Neuronal stem cell (in vitro differentiated cells): Measurements from ENCODE around the gene ACHE. TPM values are rescaled to one million over a fixed set of nuclear protein-coding genes. Genes with fewer than 3 reads are reported as not detected.

Experiments
- DNase-seq: peaks from one replicate; pipeline ENCODE4 v3.0.0-alpha.2; 2013; ENCODE audit warnings: low spot score
- H2AFZ ChIP-seq: one replicate; pipeline ENCODE4 v1.6.1; 2013; ENCODE audit warnings: mild to moderate bottlenecking, low read length, inconsistent platforms
- H2AK5ac ChIP-seq: 2 replicates; pipeline ENCODE4 v1.6.1; 2013; ENCODE audit warnings: low read depth, mild to moderate bottlenecking, inconsistent platforms, low read length, moderate library complexity, mixed read lengths
- H2BK120ac ChIP-seq: 2 replicates; pipeline ENCODE4 v1.6.1; 2013; ENCODE audit warnings: low read depth, mild to moderate bottlenecking, inconsistent platforms, low read length, moderate library complexity, mixed read lengths
- H2BK12ac ChIP-seq: one replicate; pipeline ENCODE4 v1.6.1; 2013; ENCODE audit warnings: low read length, inconsistent platforms
- H2BK15ac ChIP-seq: 2 replicates; pipeline ENCODE4 v1.6.1; 2013; ENCODE audit warnings: mild to moderate bottlenecking, low read length, inconsistent platforms, mixed read lengths
- H2BK5ac ChIP-seq: one replicate; pipeline ENCODE4 v1.6.1; 2013; ENCODE audit warnings: inconsistent platforms, mild to moderate bottlenecking, low read length, moderate library complexity
- H3K14ac ChIP-seq: one replicate; pipeline ENCODE4 v1.6.1; 2013; ENCODE audit warnings: low read length, inconsistent platforms
- H3K18ac ChIP-seq: 2 replicates; pipeline ENCODE4 v1.6.1; 2013; ENCODE audit warnings: low read length, inconsistent platforms
- H3K23ac ChIP-seq: 2 replicates; pipeline ENCODE4 v1.6.1; 2013; ENCODE audit warnings: low read depth, mild to moderate bottlenecking, mixed read lengths, low read length, inconsistent platforms; ENCODE audit not compliant: poor library complexity
- H3K27ac ChIP-seq: replicated peaks from 3 replicates; pipeline ENCODE4 v1.5.1; 2013; ENCODE audit warnings: low read length, inconsistent platforms
- H3K27me3 ChIP-seq, 3 experiments: 2 replicates each; pipeline ENCODE4 v1.6.1; 2013; ENCODE audit warnings: low read length in 3 of 3, mild to moderate bottlenecking in 2 of 3, inconsistent platforms in 1 of 3, low read depth in 1 of 3, mixed read lengths in 1 of 3, moderate library complexity in 1 of 3; ENCODE audit not compliant: control insufficient read depth in 3 of 3, insufficient read depth in 3 of 3
- H3K36me3 ChIP-seq, 2 donors: replicated peaks in 1 of 2; 2 replicates each; pipeline ENCODE4 v1.6.1; 2013; ENCODE audit warnings: low read length in 2 of 2; ENCODE audit not compliant: control insufficient read depth in 2 of 2, insufficient read depth in 2 of 2
- H3K4ac ChIP-seq: 2 replicates; pipeline ENCODE4 v1.6.1; 2013; ENCODE audit warnings: inconsistent platforms, mild to moderate bottlenecking, low read length, moderate library complexity
- H3K4me1 ChIP-seq, 2 donors: 1 replicate in 1 of 2; 2 replicates in 1 of 2; pipeline ENCODE4 v1.6.1; 2013; ENCODE audit warnings: low read length in 2 of 2, low read depth in 1 of 2; ENCODE audit not compliant: control insufficient read depth in 2 of 2, insufficient read depth in 1 of 2
- H3K4me2 ChIP-seq: one replicate; pipeline ENCODE4 v1.6.1; 2013; ENCODE audit warnings: mild to moderate bottlenecking, low read length, inconsistent platforms; ENCODE audit not compliant: insufficient read depth, poor library complexity, severe bottlenecking
- H3K4me3 ChIP-seq, 2 donors: 2 replicates each; pipeline ENCODE4 v1.5.1; 2013; ENCODE audit warnings: low read length in 2 of 2, mild to moderate bottlenecking in 2 of 2, inconsistent platforms in 1 of 2, moderate library complexity in 1 of 2
- H3K79me1 ChIP-seq: one replicate; pipeline ENCODE4 v1.6.1; 2013; ENCODE audit warnings: low read depth, mild to moderate bottlenecking, inconsistent platforms, low read length, moderate library complexity
- H3K9ac ChIP-seq: one replicate; pipeline ENCODE4 v1.6.1; 2013; ENCODE audit warnings: mild to moderate bottlenecking, low read depth, low read length, inconsistent platforms; ENCODE audit not compliant: poor library complexity
- H3K9me3 ChIP-seq, 2 donors: replicated peaks in 1 of 2; 2 replicates each; pipeline versions ENCODE3 to v1.6.1; 2013; ENCODE audit warnings: low read length in 2 of 2, mild to moderate bottlenecking in 2 of 2, inconsistent platforms in 1 of 2, low read depth in 1 of 2, mixed read lengths in 1 of 2, moderate library complexity in 1 of 2; ENCODE audit not compliant: control insufficient read depth in 2 of 2, insufficient read depth in 1 of 2
- H4K8ac ChIP-seq: one replicate; pipeline ENCODE4 v1.6.1; 2013; ENCODE audit warnings: low read depth, mild to moderate bottlenecking, inconsistent platforms, low read length, moderate library complexity
- H4K91ac ChIP-seq: one replicate; pipeline ENCODE4 v1.6.1; 2013; ENCODE audit warnings: low read length, low read depth, mild to moderate bottlenecking, inconsistent platforms; ENCODE audit not compliant: poor library complexity
- WGBS, 2 donors: extraction: QIAGEN DNeasy Blood & Tissue Kit; methylation state at CpG; one replicate each; pipeline ENCODE4 v1.1.7; 2013; ENCODE audit warnings: missing lambda C conversion rate in 2 of 2, mixed read lengths in 1 of 2; ENCODE audit not compliant: insufficient read length in 2 of 2, insufficient replicate concordance in 1 of 2; ENCODE audit errors: extremely low coverage in 2 of 2; 5-methylcytosine and 5-hydroxymethylcytosine counted together
- polyA plus RNA-seq, 2 experiments: library from polyadenylated mRNA; stranded (reverse); fragments of 200-250 nt; gene quantifications; one replicate each; pipeline ENCODE4 v1.2.3, GENCODE V29; 2013

The ACHE gene
- polyA plus RNA-seq (2013, experiment 1 of 2): 2.0 TPM
- 2.0 TPM for polyA plus RNA-seq (2013, experiment 2 of 2)

- H2BK15ac ChIP-seq: peak within 1 kb of the TSS; percentile 100
- H3K9ac ChIP-seq: peak within 1 kb of the TSS; percentile 60
- H3K27me3 ChIP-seq: peaks cover 15 to 26% (median 21%) of the 10 kb centered on the region in 3 experiments
- H2BK5ac ChIP-seq: peak within 1 kb of the TSS; percentile 75
- no peak within 1 kb of the TSS for H2BK12ac ChIP-seq
- peak within 1 kb of the TSS; percentile 90 for H3K18ac ChIP-seq
- no peaks in the 10 kb centered on the region for H3K79me1 ChIP-seq
- no CpG with 5 or more reads among the region's 32 CpGs for WGBS, 2 donors
- no peak for DNase-seq
- H3K4ac ChIP-seq: no peak within 1 kb of the TSS
- peak within 1 kb of the TSS; percentile 81 for H2AK5ac ChIP-seq
- H3K27ac ChIP-seq: no peak within 1 kb of the TSS
- H3K36me3 ChIP-seq: no peaks in the 10 kb centered on the region
- no peak within 1 kb of the TSS for H4K91ac ChIP-seq
- peak within 1 kb of the TSS; percentile 95 for H2AFZ ChIP-seq
- peak within 1 kb of the TSS; percentile 95 for H3K23ac ChIP-seq
- H3K4me1 ChIP-seq: peaks cover 24 to 26% of the 10 kb centered on the region in 2 donors
- no peak within 1 kb of the TSS for H2BK120ac ChIP-seq
- H4K8ac ChIP-seq: peak within 1 kb of the TSS; percentile 10
- H3K4me2 ChIP-seq: peak within 1 kb of the TSS; percentile 89
- H3K14ac ChIP-seq: peak within 1 kb of the TSS; percentile 21
- peak within 1 kb of the TSS; percentile 33 to 76 for H3K4me3 ChIP-seq
- H3K9me3 ChIP-seq: no peaks in the 10 kb centered on the region
Measured at GRCh38 chr7:100895701-100895955, at the start of gene ACHE. TSS of gene ACHE (minus strand) at chr7:100895888. CDS start at chr7:100894232, 1,656 bp downstream.

- no peak overlapping the region for H3K4me2 ChIP-seq
- no peak overlapping the region for H3K14ac ChIP-seq
- no peak overlapping the region for H2AFZ ChIP-seq
- H3K9ac ChIP-seq: no peak overlapping the region
- no peak overlapping the region for H2BK15ac ChIP-seq
- no peak overlapping the region for H4K8ac ChIP-seq
- H3K4me3 ChIP-seq: no peak overlapping the region
- no peak overlapping the region for H3K27ac ChIP-seq
- H3K36me3 ChIP-seq: no peaks in the 10 kb centered on the region
- H2AK5ac ChIP-seq: no peak overlapping the region
- H3K9me3 ChIP-seq: no peaks in the 10 kb centered on the region
- H3K23ac ChIP-seq: no peak overlapping the region
- no peak overlapping the region for H3K18ac ChIP-seq
- peaks cover 0 to under 1% of the 10 kb centered on the region in 2 donors for H3K4me1 ChIP-seq
- no peak overlapping the region for H2BK12ac ChIP-seq
- H2BK5ac ChIP-seq: no peak overlapping the region
- no CpG with 5 or more reads among the region's 4 CpGs for WGBS, 2 donors
- H4K91ac ChIP-seq: no peak overlapping the region
- no peak overlapping the region for H2BK120ac ChIP-seq
- H3K4ac ChIP-seq: no peak overlapping the region
- peaks cover 0 to 3% (median 2%) of the 10 kb centered on the region in 3 experiments for H3K27me3 ChIP-seq
- DNase-seq: no peak
- H3K79me1 ChIP-seq: no peaks in the 10 kb centered on the region
Measured at GRCh38 chr7:100944138-100944537, 48.5 kb upstream of the ACHE start.

GRCh38 chr7:100943693-100944092 is 48.0 kb upstream of the ACHE start:
- DNase-seq: no peak
- no peaks in the 10 kb centered on the region for H3K4me1 ChIP-seq
- H3K27ac ChIP-seq: no peak overlapping the region
- no peak overlapping the region for H3K18ac ChIP-seq
- no peak overlapping the region for H4K91ac ChIP-seq
- no peak overlapping the region for H2AFZ ChIP-seq
- H3K79me1 ChIP-seq: no peaks in the 10 kb centered on the region
- no peak overlapping the region for H3K14ac ChIP-seq
- H2AK5ac ChIP-seq: no peak overlapping the region
- H3K27me3 ChIP-seq: no peaks in the 10 kb centered on the region
- H3K4ac ChIP-seq: no peak overlapping the region
- H2BK15ac ChIP-seq: no peak overlapping the region
- no peak overlapping the region for H2BK12ac ChIP-seq
- no peak overlapping the region for H3K23ac ChIP-seq
- H3K9ac ChIP-seq: no peak overlapping the region
- no peaks in the 10 kb centered on the region for H3K36me3 ChIP-seq
- H3K4me3 ChIP-seq: no peak overlapping the region
- no CpG with 5 or more reads among the region's 5 CpGs for WGBS, 2 donors
- no peaks in the 10 kb centered on the region for H3K9me3 ChIP-seq
- H4K8ac ChIP-seq: no peak overlapping the region
- H3K4me2 ChIP-seq: no peak overlapping the region
- H2BK5ac ChIP-seq: no peak overlapping the region
- no peak overlapping the region for H2BK120ac ChIP-seq

- Histone ChIP-seq H4K91ac (no peak overlapping the region), H3K36me3 (no peaks in the 10 kb centered on the region), H3K27me3 (no peaks in the 10 kb centered on the region), H2BK15ac (no peak overlapping the region), H2BK120ac (no peak overlapping the region), H3K4ac (no peak overlapping the region), H3K18ac (no peak overlapping the region), H3K23ac (no peak overlapping the region), H4K8ac (no peak overlapping the region), H3K79me1 (no peaks in the 10 kb centered on the region), H3K4me1 (no peaks in the 10 kb centered on the region), H3K9me3 (no peaks in the 10 kb centered on the region), H3K9ac (no peak overlapping the region), H2AFZ (no peak overlapping the region), H2BK5ac (no peak overlapping the region), H2AK5ac (no peak overlapping the region), H3K14ac (no peak overlapping the region), H3K4me3 (no peak overlapping the region), H3K27ac (no peak overlapping the region), H2BK12ac (no peak overlapping the region), H3K4me2 (no peak overlapping the region)
- no CpG with 5 or more reads among the region's 9 CpGs for WGBS, 2 donors
- no peak for DNase-seq
Measured at GRCh38 chr7:100942045-100942774, 46.5 kb upstream of the ACHE start.
